GM19099 (cell line): ENCODE data around the gene MAN2A2.

Source experiments
- POLR2A ChIP-seq: IDR thresholded peaks from 3 replicates; pipeline ENCODE4 v1.6.1; 2011; ENCODE audit warnings: low read depth; ENCODE audit not compliant: insufficient read length; ENCODE audit errors: extremely low read depth

Gene MAN2A2

GRCh38 chr15:90952901-90953677 lies 50.0 kb downstream of the MAN2A2 start:
- TF ChIP-seq POLR2A = no peak

- no peak for TF ChIP-seq POLR2A
Observed at GRCh38 chr15:90953947-90954711, 51.0 kb downstream of the MAN2A2 start.

DNA sequence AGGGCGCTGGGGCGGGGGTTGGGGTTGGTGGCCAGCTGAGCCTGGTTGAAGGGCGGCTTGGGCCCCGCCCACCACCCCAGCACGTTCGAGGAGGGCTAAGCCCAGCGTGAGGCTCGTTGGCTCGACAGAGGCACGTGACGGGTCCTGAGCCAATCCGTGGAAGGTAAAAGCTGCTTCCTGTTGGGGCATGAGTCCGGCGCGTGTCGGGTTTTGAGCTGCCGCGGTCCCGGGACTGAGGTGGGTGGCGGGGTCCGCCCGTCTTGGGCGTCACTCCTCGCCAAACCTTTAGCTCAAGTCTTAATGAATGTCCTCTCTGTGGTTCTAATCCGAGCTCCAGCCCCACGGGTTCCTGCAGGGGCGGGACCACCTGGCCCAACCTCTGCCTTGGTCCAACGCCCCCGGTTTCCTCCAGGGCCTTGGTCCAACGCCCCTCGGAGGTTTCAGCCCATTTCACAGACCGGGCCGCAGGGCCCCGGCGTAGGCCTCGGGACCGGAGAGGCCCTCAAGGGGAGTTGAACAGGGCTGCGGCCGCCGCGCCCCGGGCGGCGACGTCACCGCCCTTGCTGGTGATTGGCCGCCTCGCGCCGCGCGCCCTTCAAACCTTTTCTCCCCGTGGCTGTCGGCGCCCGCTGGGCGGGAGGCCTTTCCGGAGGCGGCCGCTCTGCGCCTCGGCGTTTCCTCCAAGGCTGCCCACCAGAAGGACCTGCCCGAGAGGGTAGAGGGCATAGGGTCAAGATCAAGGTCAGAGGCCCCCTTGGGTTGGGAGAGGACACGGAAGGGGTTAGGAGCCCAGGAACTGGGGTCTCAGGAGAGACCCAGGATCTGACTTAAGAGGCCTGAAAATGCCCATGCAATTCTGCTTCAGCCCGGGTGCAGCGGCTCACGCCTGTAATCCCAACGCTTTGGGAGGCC lies 51.9 kb downstream of the MAN2A2 start, which contains the start of gene RCCD1:
TSS of gene RCCD1 (plus strand) at position 173 of the 912 bp plus-strand sequence. CDS start 1,851 bp downstream, outside the sequence.
- peak; percentile 76 for TF ChIP-seq POLR2A

DNA sequence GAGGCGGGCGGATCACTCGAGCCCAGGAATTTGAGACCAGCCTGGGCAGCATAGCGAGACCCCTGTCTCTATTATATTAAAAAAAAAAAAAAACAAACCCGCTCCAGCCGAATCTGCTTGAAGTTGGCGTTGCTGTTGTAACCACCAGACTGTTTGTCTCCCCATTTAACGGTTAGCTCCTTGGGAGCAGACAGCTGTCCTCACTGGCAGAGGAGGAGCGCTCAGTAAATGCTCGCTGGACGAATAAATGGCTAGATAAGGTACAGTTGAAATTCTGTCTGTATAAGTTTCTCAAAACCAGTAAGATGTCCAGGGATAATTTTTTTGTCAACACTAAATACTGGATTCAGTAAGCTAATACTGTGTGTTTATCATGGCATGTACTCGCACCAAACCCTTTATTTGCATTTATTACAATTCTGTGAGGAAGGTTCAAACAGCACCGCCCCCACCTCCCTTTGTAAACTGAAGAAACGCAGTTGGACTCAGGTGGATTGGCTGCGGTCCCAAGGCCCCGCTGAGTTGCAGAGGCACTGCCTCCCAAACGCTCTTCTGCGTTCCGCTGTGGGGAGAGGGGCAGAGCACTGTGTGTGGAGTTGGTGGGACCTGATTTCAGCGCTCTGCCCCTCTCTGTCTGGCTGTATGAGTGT lies 52.6 kb downstream of the MAN2A2 start:
- TF ChIP-seq POLR2A = no peak

DNA sequence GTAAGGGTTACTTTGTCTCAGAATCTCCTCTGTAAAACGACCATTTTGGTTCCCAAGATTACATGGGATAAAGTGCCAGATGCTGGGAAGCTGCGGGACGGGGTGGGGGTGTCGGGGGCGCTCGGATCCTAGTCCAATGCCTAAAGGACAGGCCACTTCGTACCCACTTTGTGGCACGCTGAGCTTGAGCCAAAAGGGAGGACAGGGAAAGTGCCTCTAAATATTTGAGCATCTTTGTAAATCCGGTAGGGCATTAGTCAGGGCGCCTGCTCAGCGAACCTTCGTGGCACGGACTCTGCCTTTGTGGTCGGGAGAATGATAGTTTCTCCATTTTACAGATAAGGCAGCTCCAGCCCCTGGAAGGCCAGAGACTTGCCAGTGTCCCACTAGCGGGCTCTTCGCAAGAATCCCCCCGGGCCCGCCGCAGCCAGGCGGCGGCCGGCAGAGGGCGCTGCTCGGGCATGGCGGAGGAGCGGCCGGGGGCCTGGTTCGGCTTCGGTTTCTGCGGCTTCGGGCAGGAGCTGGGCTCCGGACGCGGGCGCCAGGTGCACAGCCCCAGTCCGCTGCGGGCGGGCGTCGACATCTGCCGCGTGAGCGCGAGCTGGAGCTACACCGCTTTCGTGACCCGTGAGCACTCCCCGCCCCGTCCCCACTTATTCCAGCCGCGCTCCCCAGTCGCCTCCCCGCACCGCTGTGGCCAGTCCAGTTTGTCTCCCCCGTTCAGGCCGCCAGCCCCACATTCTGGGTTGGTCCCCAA lies 53.4 kb downstream of the MAN2A2 start:
- no peak for TF ChIP-seq POLR2A

GRCh38 chr15:90957031-90957790 lies 54.1 kb downstream of the MAN2A2 start:
- TF ChIP-seq POLR2A = no peak

DNA sequence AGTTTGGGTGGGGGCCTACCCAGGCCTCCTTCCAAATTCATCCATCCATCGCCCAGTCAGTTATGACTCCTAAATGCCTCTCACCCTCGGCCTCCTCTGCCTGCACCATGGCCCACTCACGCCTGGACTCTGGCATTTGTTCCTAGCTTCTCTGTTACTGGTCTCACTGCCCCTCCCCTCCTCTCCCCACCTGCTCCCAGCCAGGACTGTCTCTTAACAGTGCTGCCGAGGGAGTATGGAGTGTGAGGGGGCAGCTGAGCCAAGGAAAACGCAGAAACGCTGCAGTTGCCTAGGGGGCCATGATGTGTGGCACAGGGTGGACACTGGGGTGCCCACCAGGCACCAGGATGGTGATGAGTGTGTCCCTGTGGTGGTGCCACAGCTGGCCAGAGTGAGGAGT lies 54.7 kb downstream of the MAN2A2 start:
- TF ChIP-seq POLR2A = no peak

GRCh38 chr15:90959028-90959595 lies 56.0 kb downstream of the MAN2A2 start:
- no peak for TF ChIP-seq POLR2A

DNA sequence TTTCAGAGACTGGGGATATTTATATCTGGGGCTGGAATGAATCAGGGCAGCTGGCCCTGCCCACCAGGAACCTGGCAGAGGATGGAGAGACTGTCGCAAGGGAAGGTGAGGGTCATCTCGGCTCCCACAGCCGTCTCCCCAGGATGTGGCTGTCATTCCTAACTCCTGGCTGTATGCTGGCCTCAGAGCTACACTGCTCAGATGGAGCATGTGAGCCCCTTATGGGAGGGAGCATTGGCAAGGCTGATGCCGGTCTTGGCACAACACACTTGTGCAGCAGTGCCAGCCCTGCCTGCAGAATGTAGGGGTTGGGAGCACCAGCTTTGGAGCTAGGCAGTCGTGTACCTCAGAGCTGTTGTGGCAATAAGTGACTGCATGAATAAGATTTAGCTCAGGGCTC lies 56.8 kb downstream of the MAN2A2 start:
- no peak for TF ChIP-seq POLR2A

DNA sequence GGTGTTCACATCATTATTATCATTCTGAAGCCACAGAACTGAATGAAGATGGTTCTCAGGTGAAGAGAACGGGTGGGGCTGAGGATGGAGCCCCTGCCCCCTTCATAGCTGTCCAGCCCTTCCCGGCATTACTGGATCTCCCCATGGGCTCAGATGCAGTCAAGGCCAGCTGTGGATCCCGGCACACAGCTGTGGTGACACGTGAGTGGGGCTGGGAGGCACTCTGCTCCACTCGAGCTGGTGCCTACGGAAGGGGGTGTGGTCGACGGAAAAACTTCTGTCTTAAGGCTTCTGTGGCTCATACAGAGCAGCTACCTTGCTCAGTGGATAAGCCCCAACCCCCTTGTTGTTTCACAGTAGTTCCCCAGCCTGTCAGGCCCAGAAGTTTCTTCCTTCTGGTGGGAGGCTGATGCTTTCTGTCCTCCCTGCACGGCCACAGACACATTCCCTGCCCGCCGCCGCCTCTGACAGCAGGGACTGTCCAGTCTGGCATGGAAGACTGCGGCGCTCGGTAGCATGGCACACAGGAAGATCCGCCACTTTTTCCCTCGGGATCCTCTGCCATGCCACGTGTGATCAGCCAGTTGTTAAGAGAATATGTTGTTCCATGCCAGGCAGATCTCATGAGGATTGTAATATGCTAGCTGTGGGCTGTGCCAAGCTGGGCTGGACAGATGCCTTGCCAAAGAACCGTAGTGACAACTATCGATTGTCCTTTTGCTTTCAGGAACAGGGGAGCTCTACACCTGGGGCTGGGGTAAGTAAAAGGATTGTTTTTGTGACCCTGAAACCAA lies 57.4 kb downstream of the MAN2A2 start:
- no peak for TF ChIP-seq POLR2A

GRCh38 chr15:90962021-90962420 lies 58.9 kb downstream of the MAN2A2 start:
- TF ChIP-seq POLR2A = no peak

- TF ChIP-seq POLR2A = no peak
Observed at GRCh38 chr15:90966262-90966661, 63.2 kb downstream of the MAN2A2 start.
